NCI-H345 treated with DMSO at 0.1 percent for 48 hours (cell line): ENCODE measurements around the gene HIP1R.

ENCODE experiments used
- DNase-seq: peaks from one replicate; lab custom pipeline; 2025; ENCODE audit not compliant: unreplicated experiment; lab: John Stamatoyannopoulos, UW

HIP1R gene

DNA sequence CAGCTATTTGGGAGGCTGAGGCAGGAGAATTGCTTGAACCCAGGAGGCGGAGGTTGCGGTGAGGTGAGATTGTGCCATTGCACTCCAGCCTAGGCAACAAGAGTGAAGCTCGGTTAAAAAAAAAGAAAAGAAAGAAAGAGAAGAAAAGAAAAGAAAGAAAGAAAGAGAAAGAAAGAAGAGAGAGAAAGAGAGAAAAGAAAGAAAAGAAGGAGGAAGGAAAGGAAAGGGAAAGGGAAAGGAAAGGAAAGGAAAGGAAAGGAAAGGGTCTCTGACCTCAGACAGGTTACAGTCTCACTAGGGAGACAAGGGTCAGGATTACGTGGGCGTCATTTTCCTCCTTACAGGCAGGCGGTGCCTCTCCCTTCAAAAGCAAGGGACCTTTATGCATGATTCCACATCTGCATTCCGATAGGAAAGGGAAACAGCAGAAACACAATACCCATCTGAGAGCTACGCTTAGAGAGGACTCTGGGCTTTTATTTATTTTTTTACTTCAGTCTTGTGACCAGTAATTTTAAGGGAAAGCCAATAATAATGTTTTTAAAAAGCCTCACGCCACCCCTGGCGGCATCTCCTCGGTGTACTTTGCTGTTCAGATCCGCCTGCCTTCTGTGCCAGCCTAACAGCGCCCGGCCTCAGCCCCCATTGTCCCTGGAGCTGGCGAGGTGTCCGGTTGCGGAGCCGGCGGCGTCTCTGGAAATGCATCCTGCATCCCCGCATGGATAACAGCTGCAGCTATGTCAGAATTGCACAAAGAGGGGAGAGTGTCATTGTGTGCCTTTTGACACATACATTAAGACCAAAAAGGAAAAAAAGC, 945 bp upstream of the HIP1R start:
- DNase-seq = peak; percentile 63

DNA sequence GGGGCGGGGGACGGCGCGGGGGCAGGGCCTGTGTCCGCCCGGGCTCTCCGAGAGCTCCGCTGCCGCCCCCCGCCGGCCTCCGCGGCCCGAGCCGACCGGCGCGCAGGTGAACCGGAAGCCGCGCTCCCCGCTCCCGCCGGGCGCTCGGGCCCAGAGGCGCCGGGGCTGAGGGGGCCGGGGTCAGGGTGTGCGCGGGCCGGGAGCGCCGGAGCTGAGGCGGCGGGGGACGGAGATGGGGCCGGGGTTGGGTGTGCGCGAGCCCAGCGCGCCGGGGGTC, 431 bp downstream of the HIP1R start:
- DNase-seq = no peak

DNA sequence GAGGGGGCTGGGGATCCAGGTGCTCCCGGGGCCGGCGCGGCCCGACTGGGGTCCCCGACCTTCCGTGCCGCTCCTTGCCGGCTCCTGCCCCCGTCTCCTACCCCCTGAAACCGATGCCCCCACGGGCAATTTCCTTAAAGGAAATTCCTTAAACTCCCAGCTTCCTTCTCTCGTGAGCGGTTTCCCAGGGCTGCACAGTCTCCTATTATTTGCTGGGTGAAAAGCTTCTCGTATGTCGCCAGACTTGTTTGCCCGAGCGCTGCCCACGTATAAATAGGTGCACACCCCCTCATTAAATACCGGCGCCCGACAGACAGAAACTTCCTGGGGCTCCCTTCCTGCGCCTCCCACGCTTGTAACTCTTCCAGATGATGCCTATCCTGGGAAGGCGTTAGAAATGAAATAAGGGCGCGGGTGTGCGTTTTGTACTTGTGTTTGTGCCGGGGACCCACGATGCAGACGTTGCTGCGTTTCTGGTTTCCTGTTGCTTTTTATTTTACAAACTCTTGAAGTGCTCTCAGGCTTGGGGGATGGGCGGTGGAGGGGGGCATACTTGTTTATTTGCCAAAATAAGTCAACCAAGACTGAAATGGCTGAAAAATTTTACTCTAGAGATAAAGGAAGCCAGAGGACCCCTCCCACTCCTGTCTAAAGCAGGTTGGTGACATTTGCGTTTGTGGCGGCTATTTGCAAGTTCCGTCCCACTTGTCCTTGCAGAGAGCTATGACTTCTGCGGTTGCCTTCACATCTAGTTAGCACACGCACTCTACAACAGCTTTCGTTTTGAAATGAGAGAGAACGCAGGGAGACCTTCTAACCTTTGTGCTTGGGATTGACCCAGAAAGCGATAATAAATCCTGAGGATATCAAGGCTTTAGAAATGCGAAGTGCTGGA, 1.0 kb downstream of the HIP1R start:
- peak; percentile 62 for DNase-seq

DNA sequence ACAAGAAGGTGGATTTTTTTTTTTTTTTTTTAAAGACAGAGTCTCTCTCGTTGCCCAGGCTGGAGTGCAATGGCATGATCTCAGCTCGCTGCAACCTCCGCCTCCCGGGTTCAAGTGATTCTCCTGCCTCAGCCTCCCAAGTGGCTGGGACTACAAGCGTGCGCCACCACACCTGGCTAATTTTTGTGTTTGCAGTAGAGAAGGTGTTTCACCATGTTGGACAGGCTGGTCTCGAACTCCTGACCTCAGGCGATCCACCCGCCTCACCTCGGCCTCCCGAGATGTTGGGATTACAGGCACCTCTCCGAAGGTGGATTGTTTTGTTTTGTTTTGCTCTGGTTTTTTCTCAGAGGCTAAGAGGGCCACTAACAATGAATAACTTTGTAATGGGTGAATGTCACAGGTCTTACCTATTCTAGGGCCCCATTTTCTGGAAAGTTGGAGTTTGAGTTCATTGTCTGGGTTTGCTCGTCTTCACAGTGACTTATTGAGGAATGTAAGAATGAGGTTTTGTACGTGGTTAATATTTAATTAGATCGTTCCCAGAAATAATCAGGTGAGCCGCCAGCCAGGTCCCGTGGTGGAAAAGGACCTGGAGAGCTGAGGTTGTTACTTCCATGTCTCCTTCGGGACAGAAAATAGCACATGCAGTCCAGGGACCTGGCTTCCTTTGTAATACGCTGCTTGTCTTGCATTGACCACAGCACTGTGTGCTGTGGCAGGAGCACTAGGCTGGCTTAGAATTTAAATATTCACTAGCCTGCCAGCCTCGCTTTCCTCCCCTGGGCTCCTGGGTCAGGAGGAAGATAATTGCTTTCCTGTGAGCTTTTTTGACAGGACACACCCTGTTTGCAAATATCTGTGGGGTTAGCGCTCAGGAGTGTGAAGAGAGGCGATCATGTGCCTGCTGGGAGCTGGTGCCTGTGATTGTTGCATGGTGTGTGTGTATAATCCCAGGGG, 2.3 kb downstream of the HIP1R start:
- peak; percentile 9 for DNase-seq

DNA sequence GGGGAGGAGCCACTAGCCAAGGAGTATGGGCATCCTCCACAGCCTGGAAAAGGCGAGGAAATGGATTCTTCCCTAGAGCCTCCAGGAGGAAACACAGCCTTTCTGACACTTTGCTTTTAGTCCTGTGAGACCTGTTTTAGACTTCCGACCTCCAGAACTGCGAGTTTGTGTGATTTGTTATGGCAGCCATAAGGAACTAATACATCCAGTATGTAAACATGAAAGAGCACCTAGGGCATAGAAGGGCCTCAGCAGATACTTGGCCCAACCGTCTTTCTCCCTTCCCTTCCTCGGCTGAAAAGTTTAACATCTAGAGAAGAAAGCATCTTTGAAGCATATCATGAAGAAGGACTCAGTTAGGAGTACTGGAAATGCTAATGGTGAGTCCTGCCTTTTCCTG, 3.6 kb downstream of the HIP1R start:
- DNase-seq = no peak

DNA sequence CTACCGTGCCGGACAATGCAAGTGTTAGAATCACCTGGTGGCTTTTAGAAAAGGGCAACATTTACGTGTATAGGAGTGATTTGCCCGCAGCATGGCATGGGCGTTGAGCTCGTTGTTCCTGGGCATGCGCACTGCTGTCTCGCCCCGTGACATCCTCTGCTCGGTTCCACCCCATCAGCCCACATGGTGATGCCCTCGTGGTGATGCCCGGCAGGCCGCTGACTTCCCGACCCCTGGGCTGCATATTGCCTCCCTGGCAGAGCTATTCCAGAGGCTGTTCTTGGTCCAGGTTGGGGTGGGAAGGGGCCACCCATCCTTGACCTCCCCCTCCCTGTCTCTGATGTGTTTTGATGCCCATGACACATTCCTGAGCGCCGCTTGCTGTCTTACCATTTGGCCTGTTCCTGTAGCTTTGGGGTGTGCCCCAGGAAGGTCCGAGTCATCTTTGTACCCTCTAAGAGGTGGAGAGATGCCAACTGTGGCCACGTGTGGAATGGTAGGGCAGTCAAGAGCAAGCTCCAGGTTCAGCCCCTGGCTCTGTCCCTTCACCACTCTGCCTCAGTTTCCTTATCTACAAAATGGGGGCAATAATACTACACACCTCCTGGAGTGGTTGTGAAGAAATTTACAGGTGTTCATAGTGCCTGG, 4.8 kb downstream of the HIP1R start:
- DNase-seq = no peak

DNA sequence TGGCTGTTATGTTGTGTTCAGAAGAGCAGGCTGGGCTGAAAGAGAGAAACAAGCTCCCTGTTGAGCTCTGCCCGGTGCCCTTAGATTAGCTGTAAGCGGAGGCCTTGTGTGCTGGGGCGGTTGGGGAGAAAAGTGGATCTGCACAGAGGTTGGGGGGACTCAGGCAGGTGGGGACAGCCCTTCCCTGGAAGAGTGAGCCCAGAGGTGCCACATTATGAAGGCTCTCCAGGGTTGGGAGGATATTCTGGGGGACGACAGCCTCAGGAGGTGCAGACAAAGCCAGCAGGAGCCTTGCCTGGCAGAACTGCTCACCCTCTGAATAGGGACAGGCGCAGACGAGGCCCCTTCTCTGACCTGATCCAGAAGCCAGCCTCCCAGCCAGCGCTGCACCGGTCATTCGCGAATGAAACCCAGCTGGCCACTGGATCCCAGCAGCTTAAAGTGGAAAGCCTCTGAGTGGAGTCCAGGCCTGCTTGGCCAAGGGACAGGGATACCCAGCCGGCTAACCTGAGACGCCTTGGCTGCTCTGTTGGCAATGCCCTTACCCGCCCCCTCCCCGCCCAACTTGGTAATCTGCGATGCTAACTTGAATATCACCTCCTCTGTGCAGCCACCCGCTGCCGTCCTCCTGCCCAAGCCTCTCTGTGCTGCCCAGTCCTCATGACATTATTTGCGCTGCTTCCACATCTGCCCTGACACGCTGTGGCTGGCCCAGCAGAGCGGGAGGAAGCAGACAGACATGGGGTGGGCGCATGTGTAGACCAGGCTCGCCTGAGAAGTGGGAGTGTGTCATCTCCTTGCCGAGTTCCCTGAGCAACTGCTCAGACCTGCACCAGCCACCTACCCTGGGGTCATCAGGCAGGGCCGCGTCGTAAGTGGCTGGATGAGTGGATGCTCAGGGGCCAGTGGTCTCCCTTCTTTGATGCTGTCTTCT, 5.6 kb downstream of the HIP1R start:
- no peak for DNase-seq

DNA sequence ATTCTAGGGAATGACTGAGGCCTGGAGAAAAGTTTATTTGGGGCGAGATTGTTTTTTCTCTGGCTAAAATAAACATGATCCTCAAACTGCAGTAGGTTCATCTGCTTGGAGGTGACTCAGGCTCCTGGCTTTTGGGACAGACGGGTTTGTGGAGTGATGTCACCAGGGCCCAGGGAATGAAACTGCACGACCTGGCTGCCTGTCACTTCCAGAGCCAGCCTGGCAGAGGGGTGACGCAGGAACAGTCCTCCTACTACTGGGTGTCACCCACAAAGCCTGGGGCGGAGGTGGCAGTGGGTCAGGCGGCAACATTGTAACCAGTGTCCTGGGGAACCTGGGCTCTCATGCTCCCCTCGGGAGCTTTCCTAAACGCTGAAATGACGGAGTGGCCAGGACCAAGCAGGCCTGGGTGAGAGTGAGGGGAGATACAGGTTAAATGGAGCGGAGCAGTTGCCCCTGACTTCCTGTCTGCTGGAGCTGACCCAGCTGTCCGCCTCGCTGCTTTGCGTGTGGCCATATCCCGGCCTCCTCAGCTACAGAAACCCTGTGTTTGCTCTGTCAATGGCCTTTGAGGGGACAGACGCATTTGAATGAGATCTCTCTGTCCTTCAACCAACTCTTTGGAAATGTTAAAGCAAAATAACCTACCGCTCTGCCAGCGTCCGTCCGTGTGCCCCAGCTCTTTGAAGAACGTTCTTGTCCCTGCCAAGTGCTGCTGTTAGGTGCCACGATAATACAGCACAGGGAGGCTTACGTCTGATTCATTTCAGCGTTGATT, 6.5 kb downstream of the HIP1R start:
- DNase-seq = no peak

DNA sequence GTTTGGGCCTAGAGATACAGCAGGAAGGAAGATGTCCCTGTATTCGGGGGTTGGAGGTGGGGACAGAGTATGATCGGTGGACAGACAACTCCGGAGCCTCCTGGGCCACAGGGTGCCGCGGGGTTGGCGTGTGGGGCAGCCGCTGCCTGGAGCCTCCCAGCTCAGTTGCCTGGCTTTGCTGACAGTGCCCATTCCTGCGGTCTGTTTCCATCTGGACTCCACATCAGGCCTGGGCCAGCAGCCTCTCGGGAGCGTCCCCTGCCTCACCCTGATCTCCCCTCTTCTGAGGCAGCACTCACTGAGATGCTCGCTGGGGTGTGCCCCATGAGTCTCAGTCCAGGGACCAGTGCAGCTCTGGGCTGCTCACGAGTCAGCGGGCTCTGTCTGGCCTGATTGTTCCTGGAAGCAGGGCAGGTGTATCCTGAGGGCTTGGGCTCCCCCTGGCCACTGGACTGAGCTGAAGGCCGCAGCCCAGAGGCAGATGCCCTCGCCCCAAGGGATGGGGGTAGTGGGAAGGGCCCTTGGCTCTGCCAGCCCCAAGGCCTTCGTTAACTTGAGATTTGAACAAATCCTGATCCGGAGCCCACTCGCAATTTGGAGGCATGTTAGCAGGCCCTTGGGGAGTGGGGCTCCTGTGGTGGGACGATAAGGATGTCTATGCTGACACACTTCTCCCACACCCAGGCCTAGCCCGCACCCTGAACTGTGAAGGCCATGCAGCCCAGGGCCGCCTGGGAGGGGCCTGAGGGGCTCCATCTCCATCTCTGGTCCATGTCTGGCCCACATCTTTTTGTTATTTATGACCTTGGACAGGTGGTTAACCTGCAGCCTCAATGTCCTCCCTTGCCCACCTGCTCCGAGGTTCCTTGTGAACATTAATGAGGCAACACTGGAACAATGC, 7.5 kb downstream of the HIP1R start:
- no peak for DNase-seq

DNA sequence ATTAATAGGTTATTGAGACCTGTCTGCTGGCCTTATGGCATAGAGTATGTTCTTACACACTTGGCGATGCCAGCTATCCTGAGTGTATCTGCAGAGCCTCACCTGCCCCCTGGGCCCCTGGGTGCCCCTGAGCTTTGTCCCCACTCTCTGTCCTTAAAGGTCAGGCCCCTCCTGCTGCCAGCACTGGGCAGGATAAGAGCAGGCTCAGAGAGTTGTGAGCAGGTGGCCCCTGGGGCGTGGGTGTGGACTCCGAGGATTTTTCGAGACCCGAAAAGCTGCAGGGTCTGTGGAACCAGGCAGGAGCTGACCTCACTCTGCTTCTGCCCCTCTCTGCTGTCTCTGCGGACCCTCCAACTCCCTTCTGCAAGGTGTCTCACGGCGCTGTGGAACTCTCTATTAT, 8.2 kb downstream of the HIP1R start:
- DNase-seq = no peak

DNA sequence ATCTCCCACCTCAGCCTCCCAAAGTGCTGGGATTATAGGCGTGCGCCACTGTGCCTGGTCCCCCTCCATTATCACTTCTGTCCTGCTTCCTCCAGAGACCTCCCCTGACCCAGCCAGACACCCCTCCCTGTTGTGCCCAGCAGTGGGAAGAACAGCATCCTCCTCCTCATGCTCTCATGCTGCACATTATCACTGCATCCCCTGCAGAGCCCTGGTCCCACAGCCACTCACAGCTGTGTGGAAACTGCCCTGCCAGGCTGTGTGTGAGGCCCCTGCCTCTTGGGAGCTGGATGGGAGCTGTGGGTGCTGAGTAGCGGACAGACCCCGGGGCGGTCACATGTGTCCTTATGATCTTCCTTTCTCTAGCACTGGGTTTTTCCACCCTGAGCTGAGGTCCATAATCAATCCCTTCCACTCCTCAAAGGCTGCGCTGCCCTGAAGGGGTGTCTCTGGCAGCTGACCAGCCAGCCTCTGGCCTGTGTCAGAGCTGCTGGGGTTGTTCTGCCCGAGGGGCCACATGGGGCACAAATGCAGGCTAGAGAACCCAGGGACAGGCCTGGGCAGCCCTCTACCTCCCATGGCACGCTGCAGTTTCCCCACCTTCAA, 9.2 kb downstream of the HIP1R start:
- DNase-seq = no peak

DNA sequence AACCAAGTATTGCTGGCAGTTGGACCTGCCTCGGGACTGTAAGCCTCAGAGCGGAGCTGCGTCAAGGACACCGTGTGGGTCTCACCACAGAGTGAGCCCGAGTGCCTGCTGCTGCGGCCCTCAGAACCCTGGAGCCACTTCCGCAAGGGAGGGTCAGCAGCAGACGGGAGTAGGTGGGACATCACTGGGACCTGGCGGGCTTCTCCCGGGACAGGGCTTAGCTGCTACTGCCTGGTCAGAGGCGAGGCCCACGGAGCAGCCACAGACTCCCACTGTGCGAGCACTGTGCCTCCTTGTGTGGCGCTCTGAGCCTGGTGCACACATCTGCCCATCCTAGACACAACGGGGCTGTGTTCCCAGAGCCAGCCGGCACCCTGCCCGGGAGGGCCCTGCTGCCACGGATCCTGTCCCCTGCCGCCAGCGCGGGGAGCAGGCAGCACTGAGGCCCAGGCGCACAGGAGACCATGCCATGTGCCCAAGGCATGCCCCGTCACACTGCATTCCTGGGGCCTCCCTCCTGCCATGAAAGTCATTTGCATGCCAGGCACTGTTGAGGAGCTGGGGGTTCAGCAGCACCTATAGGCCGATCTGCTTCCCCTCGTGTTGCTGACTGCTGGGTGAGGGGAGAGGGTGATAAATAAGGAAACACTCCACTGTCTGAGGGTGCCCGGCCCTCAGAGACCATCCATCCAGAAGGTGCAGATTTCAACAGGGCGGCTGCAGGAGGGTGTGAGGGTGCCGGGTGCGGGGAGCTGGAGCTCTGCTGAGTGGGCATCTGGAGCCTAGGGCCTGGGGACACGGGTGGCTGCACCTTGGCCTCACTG, 10.0 kb downstream of the HIP1R start:
- DNase-seq = no peak

DNA sequence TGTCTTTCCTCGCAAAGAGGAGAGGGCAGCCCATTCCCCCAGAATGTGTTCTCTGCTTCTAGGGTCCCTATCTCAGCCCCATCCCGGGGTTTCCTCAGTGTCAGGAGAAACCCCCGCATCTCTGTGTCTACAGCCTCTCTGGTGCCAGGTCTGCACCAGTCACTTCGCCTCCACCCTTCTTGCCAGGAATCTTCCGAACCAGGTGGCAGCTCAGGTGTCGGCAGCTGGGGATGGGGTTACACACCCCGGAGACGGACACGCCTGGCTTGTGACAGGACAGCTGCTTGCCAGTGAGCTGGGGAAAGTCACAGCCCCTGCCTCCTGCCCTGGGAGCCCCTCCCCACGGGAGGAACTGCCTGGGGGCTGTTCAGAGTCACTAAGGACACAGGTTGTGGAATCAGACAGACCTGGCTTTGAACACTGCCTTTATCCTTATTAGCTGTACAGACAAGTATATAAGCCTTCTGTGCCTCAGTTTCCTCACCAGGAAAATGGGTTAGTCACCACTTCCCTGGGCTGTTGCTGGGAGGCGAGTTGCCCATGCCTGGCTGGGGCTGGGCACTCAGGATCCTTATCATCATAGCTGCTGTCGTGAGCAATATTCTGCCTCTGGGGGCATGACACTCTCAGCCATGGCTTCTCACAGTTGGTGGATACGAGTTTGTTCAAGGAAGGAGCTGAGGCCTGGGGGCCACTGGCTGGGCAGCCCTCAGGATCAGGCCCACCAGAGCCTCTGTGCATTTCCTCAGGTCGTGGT, 10.8 kb downstream of the HIP1R start:
- DNase-seq = no peak

DNA sequence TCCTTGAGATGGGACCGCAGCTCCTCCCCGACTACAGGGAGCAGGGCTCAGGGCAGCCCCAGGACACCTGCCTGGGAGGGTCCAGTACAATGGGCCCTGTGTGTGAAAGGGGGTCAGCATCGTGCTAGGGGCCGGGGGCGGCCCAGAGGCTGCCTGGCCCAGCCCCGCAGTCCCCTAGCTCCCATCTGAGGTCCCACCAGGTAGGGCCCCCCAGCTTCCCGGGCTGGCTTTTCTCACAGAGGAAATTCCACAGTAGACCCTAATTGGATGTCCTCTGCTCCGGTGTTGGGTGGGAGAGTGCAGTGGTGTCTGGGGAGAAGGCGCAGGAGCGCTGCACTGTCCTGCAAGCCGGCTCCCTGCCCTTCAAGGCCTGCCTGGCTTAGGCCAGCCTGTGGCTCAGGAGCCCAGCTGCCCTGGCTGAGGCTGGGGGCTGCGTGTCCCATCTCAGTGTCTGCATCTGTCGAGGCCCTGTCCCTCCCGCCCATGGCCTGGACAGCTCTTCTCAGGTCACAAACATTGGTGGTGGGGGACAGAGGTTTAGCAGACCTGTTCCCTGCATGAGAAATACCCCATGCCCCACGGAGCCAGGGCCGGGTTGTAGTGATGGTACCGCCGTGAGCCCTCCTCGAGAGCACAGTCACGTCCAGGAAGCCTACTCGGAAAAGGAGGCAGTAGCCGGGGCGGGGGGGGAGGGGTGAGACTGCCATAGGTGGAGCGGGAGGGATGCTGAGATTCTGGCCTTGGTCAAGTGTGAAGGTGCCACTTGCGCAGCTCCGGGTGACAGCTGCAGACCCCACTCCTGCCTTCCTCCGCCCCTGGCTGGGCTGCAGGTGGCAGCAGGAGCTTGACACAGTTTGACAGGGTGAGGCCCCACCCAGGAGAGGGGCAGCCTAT, 11.6 kb downstream of the HIP1R start:
- no peak for DNase-seq

DNA sequence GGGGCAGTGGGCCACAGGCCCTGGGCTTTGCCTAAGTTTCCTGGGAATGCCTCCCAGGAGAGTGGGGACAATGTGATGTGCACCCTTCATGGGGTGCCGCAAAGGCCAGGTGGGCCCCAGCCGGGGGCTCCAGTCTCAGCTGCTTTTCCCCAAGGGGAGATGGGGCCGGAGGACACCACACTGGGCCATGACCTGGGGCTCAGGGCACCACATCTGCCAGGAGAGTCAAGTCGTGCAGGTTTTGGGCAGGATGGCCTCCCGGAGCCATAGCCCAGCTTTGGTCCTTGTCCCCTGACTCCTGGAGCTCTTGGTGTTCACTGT, 12.2 kb downstream of the HIP1R start:
- DNase-seq = no peak
